Endothelial cell of umbilical vein (primary cell): ENCODE results near the gene CUX1. TPM values are rescaled to one million over a fixed set of nuclear protein-coding genes. Genes with fewer than 3 reads are reported as not detected.

Source experiments
- BruUV-seq: library from RNA; stranded (reverse); fragments of 400-500 nt; replicated peaks from 2 replicates; lab custom pipeline; 2021; lab: Mats Ljungman, UMichigan
- CTCF ChIA-PET: fragments of 300-600, 350-600 bp; sonication (Branson Sonifier 250); formaldehyde crosslinking; loops from one replicate; lab custom pipeline; 2021; ENCODE audit warnings: antibody characterized with exemption, inconsistent platforms; lab: Charles Lee
- POLR2A ChIA-PET: fragments of 300-600, 350-600 bp; sonication (Branson Sonifier 250); formaldehyde crosslinking; loops from one replicate; lab custom pipeline; 2021; ENCODE audit warnings: antibody characterized with exemption, inconsistent platforms; lab: Charles Lee
- DNase-seq: peaks from one replicate; pipeline ENCODE4 v3.0.0-alpha.2; 2011; ENCODE audit warnings: low read depth, low spot score
- FAIRE-seq: peaks from 2 replicates; lab custom pipeline; 2011; peaks lifted over from hg19 to GRCh38; lab: Jason Lieb, UNC
- H2AFZ ChIP-seq: 2 replicates; pipeline ENCODE4 v1.6.0; 2012; ENCODE audit warnings: low read depth, low read length, control low read depth, inconsistent platforms
- H3K27ac ChIP-seq: 2 replicates; pipeline ENCODE4 v1.5.1; 2011; ENCODE audit warnings: low read depth, mild to moderate bottlenecking, control low read depth, low read length, moderate library complexity; ENCODE audit not compliant: insufficient read depth
- H3K27me3 ChIP-seq, 2 experiments: 2 replicates each; pipeline versions ENCODE4 v1.6.0 to v1.6.1; 2011; ENCODE audit warnings: low read length in 2 of 2, mixed read lengths in 1 of 2; ENCODE audit not compliant: control insufficient read depth in 2 of 2, insufficient read depth in 2 of 2
- H3K36me3 ChIP-seq, 2 experiments: 2 replicates in 1 of 2; 3 replicates in 1 of 2; pipeline ENCODE4 v1.5.1; 2011; ENCODE audit warnings: low read length in 2 of 2, mild to moderate bottlenecking in 1 of 2, moderate library complexity in 1 of 2; ENCODE audit not compliant: control insufficient read depth in 2 of 2, insufficient read depth in 2 of 2; ENCODE audit errors: extremely low read depth in 1 of 2
- H3K4me1 ChIP-seq: 3 replicates; pipeline ENCODE4 v1.5.1; 2011; ENCODE audit warnings: mild to moderate bottlenecking, low read length; ENCODE audit not compliant: control insufficient read depth, insufficient read depth; ENCODE audit errors: extremely low read depth
- H3K4me2 ChIP-seq: 2 replicates; pipeline ENCODE4 v1.6.1; 2011; ENCODE audit warnings: low read length, control low read depth, mixed read lengths; ENCODE audit not compliant: insufficient read depth
- H3K4me3 ChIP-seq, 3 experiments: fragments of 200-600 bp in 1 of 3; sonication (generic), shearing (Covaris generic) in 1 of 3; replicated peaks in 1 of 3; 2 replicates each; pipeline ENCODE4 v1.5.1; 2011 to 2016; ENCODE audit warnings: control low read depth in 3 of 3, low read length in 3 of 3, mild to moderate bottlenecking in 2 of 3, inconsistent platforms in 1 of 3, low read depth in 1 of 3, moderate library complexity in 1 of 3; ENCODE audit not compliant: insufficient read depth in 1 of 3
- H3K79me2 ChIP-seq: 2 replicates; pipeline ENCODE4 v1.6.0; 2012; ENCODE audit warnings: low read length, inconsistent platforms; ENCODE audit not compliant: control insufficient read depth, insufficient read depth
- H3K9ac ChIP-seq: replicated peaks from 2 replicates; pipeline ENCODE3; 2011; ENCODE audit warnings: low read length, control low read depth; ENCODE audit not compliant: insufficient read depth; ENCODE audit errors: extremely low read depth
- H3K9me1 ChIP-seq: replicated peaks from 3 replicates; pipeline ENCODE4 v1.6.0; 2011; ENCODE audit warnings: mild to moderate bottlenecking, low read length; ENCODE audit not compliant: control insufficient read depth, insufficient read depth; ENCODE audit errors: extremely low read depth
- H3K9me3 ChIP-seq: replicated peaks from 2 replicates; pipeline ENCODE4 v1.5.1; 2012; ENCODE audit warnings: low read length, inconsistent platforms; ENCODE audit not compliant: control insufficient read depth, insufficient read depth
- H4K20me1 ChIP-seq: replicated peaks from 2 replicates; pipeline ENCODE3; 2011; ENCODE audit warnings: mild to moderate bottlenecking, low read length; ENCODE audit not compliant: control insufficient read depth, insufficient read depth; ENCODE audit errors: extremely low read depth
- EZH2 ChIP-seq: IDR thresholded peaks from 2 replicates; pipeline ENCODE4 v1.6.1; 2012; ENCODE audit warnings: borderline replicate concordance, low read depth, mild to moderate bottlenecking, moderate library complexity, low read length, inconsistent platforms; ENCODE audit not compliant: severe bottlenecking
- FOS ChIP-seq: IDR thresholded peaks from 2 replicates; pipeline ENCODE4 v1.6.1; 2011; ENCODE audit warnings: mild to moderate bottlenecking, low read length, moderate library complexity, borderline replicate concordance; ENCODE audit not compliant: insufficient read depth
- GATA2 ChIP-seq: IDR thresholded peaks from 2 replicates; pipeline ENCODE4 v1.7.0; 2011; ENCODE audit warnings: low read depth, mild to moderate bottlenecking, moderate library complexity, mixed read lengths, low read length; ENCODE audit not compliant: insufficient read length, insufficient read depth
- JUN ChIP-seq: IDR thresholded peaks from 2 replicates; pipeline ENCODE4 v1.6.1; 2011; ENCODE audit warnings: borderline replicate concordance, low read depth; ENCODE audit not compliant: insufficient read length, insufficient read depth
- MAX ChIP-seq: IDR thresholded peaks from 2 replicates; pipeline ENCODE4 v1.6.1; 2011; ENCODE audit not compliant: insufficient read depth, insufficient read length
- MYC ChIP-seq: IDR thresholded peaks from one replicate; pipeline ENCODE4 v1.6.1; 2011; ENCODE audit warnings: mild to moderate bottlenecking, low read depth, low read length
- POLR2A ChIP-seq: IDR thresholded peaks from 2 replicates; pipeline ENCODE4 v1.6.1; 2012; ENCODE audit warnings: low read depth, mild to moderate bottlenecking, control low read depth, low read length
- POLR2AphosphoS5 ChIP-seq: IDR thresholded peaks from 2 replicates; pipeline ENCODE4 v1.6.1; 2012; ENCODE audit warnings: low read depth, mild to moderate bottlenecking, control low read depth, low read length, moderate library complexity; ENCODE audit not compliant: insufficient read depth
- dilution Hi-C: fragments of 300-500 bp; cut with MboI; formaldehyde crosslinking; loops from one replicate; pipeline ENCODE4 v1.15.0; 2019; ENCODE audit warnings: low sequenced_read_pairs; ENCODE audit not compliant: extremely low pct_ligation_motif_present
- intact Hi-C: fragments of 100-400 bp; cut with micrococcal nuclease; formaldehyde crosslinking; loops from one replicate; pipeline ENCODE4 v1.10.0; 2022
- polyA plus RNA-seq, 4 experiments: library from polyadenylated mRNA; depleted of rRNA in 3 of 4; stranded (reverse) in 3 of 4; unstranded in 1 of 4; fragments of >200 nt; gene quantifications; 2 replicates each; pipeline versions ENCODE4 v1.2.1 to v1.2.3, GENCODE V29; 2011 to 2012; ENCODE audit warnings: missing spikeins in 1 of 4
- total RNA-seq: library from RNA; stranded (reverse); gene quantifications from 2 replicates; pipeline ENCODE4 v1.2.3, GENCODE V29; 2021
- TF ChIP-seq, protein P1 (sequence below), 2 donors: IDR thresholded peaks; 1 replicate in 1 of 2; 2 replicates in 1 of 2; pipeline ENCODE4 v1.5.1; 2011; ENCODE audit warnings: low read length in 2 of 2, mild to moderate bottlenecking in 2 of 2, moderate library complexity in 2 of 2, control low read depth in 1 of 2, inconsistent platforms in 1 of 2, low read depth in 1 of 2; ENCODE audit not compliant: insufficient read depth in 1 of 2; ENCODE audit errors: extremely low read depth in 1 of 2

CUX1 gene
- total and polyA plus RNA-seq, 2 donors (not counting 3 experiments of a cell fraction or from before 2014, with no cell fraction given), result 13.8 to 49.8 TPM

- TF ChIP-seq MAX (no peak), POLR2AphosphoS5 (no peak), POLR2A (no peak), FOS (no peak), EZH2 (no peak), JUN (no peak), MYC (no peak), GATA2 (no peak)
- TF ChIP-seq, protein P1, sequence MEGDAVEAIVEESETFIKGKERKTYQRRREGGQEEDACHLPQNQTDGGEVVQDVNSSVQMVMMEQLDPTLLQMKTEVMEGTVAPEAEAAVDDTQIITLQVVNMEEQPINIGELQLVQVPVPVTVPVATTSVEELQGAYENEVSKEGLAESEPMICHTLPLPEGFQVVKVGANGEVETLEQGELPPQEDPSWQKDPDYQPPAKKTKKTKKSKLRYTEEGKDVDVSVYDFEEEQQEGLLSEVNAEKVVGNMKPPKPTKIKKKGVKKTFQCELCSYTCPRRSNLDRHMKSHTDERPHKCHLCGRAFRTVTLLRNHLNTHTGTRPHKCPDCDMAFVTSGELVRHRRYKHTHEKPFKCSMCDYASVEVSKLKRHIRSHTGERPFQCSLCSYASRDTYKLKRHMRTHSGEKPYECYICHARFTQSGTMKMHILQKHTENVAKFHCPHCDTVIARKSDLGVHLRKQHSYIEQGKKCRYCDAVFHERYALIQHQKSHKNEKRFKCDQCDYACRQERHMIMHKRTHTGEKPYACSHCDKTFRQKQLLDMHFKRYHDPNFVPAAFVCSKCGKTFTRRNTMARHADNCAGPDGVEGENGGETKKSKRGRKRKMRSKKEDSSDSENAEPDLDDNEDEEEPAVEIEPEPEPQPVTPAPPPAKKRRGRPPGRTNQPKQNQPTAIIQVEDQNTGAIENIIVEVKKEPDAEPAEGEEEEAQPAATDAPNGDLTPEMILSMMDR (IDR thresholded peaks at IDR 0.05; ENCODE audit: extremely low read depth in 1 of 2, insufficient read depth in 1 of 2, low read depth in 1 of 2, low read length in 2 of 2), result no peak
- ChIA-PET CTCF (interaction anchor here (1.3 kb wide), 1 partner anchor 650 kb away, joined by 4 read pairs; no protein-coding TSS in a partner anchor), POLR2A (no interaction called here)
- dilution Hi-C loops (no loop called here), intact Hi-C loops (no loop called here)
- no peak overlapping the region for H3K27ac ChIP-seq
- H3K36me3 ChIP-seq, result peaks cover 0 to 15% of the 10 kb centered on the region in 2 experiments
- H3K4me1 ChIP-seq, result no peaks in the 10 kb centered on the region
- FAIRE-seq (no peak), DNase-seq (no peak)
- H3K4me3 ChIP-seq, result no peak overlapping the region
- no TSS peak for BruUV-seq
- no peaks in the 10 kb centered on the region for H3K9me3 ChIP-seq
- H3K4me2 ChIP-seq, result no peak overlapping the region
- no peaks in the 10 kb centered on the region for H3K79me2 ChIP-seq
- H2AFZ ChIP-seq, result no peak overlapping the region
- H3K9me1 ChIP-seq, result no peaks in the 10 kb centered on the region
- no peak overlapping the region for H3K9ac ChIP-seq
- H4K20me1 ChIP-seq, result no peaks in the 10 kb centered on the region
- H3K27me3 ChIP-seq, result no peaks in the 10 kb centered on the region
Measured at GRCh38 chr7:102192790-102193189, 375.4 kb downstream of the CUX1 start.
